ENCODE measurements around the gene TARBP1.

TARBP1 gene

GRCh38 chr1:234484218-234484617 lies 5.2 kb upstream of the TARBP1 start:
- DNase-seq (ENCODE audit: extremely low read depth, insufficient read length), result no peak
- TF ChIP-seq, protein P1, sequence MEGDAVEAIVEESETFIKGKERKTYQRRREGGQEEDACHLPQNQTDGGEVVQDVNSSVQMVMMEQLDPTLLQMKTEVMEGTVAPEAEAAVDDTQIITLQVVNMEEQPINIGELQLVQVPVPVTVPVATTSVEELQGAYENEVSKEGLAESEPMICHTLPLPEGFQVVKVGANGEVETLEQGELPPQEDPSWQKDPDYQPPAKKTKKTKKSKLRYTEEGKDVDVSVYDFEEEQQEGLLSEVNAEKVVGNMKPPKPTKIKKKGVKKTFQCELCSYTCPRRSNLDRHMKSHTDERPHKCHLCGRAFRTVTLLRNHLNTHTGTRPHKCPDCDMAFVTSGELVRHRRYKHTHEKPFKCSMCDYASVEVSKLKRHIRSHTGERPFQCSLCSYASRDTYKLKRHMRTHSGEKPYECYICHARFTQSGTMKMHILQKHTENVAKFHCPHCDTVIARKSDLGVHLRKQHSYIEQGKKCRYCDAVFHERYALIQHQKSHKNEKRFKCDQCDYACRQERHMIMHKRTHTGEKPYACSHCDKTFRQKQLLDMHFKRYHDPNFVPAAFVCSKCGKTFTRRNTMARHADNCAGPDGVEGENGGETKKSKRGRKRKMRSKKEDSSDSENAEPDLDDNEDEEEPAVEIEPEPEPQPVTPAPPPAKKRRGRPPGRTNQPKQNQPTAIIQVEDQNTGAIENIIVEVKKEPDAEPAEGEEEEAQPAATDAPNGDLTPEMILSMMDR (IDR thresholded peaks at IDR 0.05; ENCODE audit: insufficient read depth, low read length, poor library complexity, severe bottlenecking), result no peak
- no peak overlapping the region for H3K4me3 ChIP-seq (replicated peaks; ENCODE audit: low read depth, low read length)

DNA sequence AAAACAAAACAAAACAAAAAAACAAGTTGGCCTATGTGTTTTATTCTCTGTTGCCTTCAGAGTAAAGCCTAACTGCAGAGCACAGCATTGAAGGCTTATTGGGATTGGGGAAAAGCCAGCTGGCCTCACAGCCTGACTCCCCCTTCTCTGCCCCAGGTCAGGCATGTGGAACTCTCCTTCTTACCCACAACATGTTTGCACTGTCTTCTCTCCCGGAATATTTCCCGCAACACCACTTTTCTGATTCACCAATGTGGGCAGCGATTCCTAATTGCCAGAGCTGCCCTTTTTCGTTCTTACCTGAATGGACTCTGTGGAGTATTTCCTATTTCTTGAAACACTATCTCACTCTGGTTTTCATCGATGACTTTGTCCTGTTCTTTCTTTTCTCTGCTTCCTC lies 2.8 kb upstream of the TARBP1 start:
- TF ChIP-seq, protein P1 (IDR thresholded peaks at IDR 0.05; ENCODE audit: insufficient read depth, low read length, poor library complexity, severe bottlenecking), result no peak
- DNase-seq (ENCODE audit: extremely low read depth, insufficient read length), result no peak
- no peaks in the 10 kb centered on the region for H3K27me3 ChIP-seq (replicated peaks; ENCODE audit: control insufficient read depth, insufficient read depth, low read length)
- H3K4me3 ChIP-seq (replicated peaks; ENCODE audit: low read depth, low read length), result no peak overlapping the region
- H3K36me3 ChIP-seq (ENCODE audit: control insufficient read depth, insufficient read depth, low read length), result no peaks in the 10 kb centered on the region

More at GRCh38 chr1:234484218-234484617, 5.2 kb upstream of the TARBP1 start:
- no peaks in the 10 kb centered on the region for H3K36me3 ChIP-seq (ENCODE audit: control insufficient read depth, insufficient read depth, low read length)
- no peaks in the 10 kb centered on the region for H3K27me3 ChIP-seq (replicated peaks; ENCODE audit: control insufficient read depth, insufficient read depth, low read length)

- Histone ChIP-seq H3K27me3 (replicated peaks; ENCODE audit: control insufficient read depth, insufficient read depth, low read length) (no peaks in the 10 kb centered on the region), H3K4me3 (replicated peaks; ENCODE audit: low read depth, low read length) (no peak overlapping the region), H3K36me3 (ENCODE audit: control insufficient read depth, insufficient read depth, low read length) (no peaks in the 10 kb centered on the region)
- no peak for DNase-seq (ENCODE audit: extremely low read depth, insufficient read length)
- TF ChIP-seq, protein P1 (IDR thresholded peaks at IDR 0.05; ENCODE audit: insufficient read depth, low read length, poor library complexity, severe bottlenecking), result no peak
Observed at GRCh38 chr1:234479866-234480265, 887 bp upstream of the TARBP1 start.

DNA sequence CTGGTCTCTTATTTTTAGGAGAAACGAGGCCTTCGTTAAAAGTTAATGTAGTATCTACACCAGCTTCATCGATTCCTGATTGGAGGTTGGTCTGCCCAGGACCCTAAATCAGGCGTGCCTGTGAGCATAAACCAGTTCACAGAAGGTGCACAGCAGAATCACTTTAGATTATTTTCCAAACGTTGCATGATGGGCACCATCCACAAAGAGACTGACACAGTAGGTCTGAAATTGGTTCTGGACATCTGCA lies 256 bp upstream of the TARBP1 start:
- peak overlapping the region; percentile 19 for H3K4me3 ChIP-seq (replicated peaks; ENCODE audit: low read depth, low read length)
- H3K36me3 ChIP-seq (ENCODE audit: control insufficient read depth, insufficient read depth, low read length), result no peaks in the 10 kb centered on the region
- no peaks in the 10 kb centered on the region for H3K27me3 ChIP-seq (replicated peaks; ENCODE audit: control insufficient read depth, insufficient read depth, low read length)
- DNase-seq (ENCODE audit: extremely low read depth, insufficient read length), result no peak
- TF ChIP-seq, protein P1 (IDR thresholded peaks at IDR 0.05; ENCODE audit: insufficient read depth, low read length, poor library complexity, severe bottlenecking), result no peak

GRCh38 chr1:234478152-234478480 lies 863 bp downstream of the TARBP1 start:
- H3K4me3 ChIP-seq (replicated peaks; ENCODE audit: low read depth, low read length), result peak overlapping the region; percentile 59
- no peaks in the 10 kb centered on the region for H3K36me3 ChIP-seq (ENCODE audit: control insufficient read depth, insufficient read depth, low read length)
- DNase-seq (ENCODE audit: extremely low read depth, insufficient read length), result peak; percentile 83

More at GRCh38 chr1:234478152-234478480, 863 bp downstream of the TARBP1 start:
- TF ChIP-seq, protein P1 (IDR thresholded peaks at IDR 0.05; ENCODE audit: insufficient read depth, low read length, poor library complexity, severe bottlenecking), result no peak
- H3K27me3 ChIP-seq (replicated peaks; ENCODE audit: control insufficient read depth, insufficient read depth, low read length), result no peaks in the 10 kb centered on the region

All from GM06990 (cell line).